ENCODE results near the gene CEBPZ.
"Not testable (repeated sequence)": the region's sequence is repeated elsewhere in the genome, so short reads cannot be mapped to it uniquely, and the experiment has no call there.

CEBPZ gene

DNA sequence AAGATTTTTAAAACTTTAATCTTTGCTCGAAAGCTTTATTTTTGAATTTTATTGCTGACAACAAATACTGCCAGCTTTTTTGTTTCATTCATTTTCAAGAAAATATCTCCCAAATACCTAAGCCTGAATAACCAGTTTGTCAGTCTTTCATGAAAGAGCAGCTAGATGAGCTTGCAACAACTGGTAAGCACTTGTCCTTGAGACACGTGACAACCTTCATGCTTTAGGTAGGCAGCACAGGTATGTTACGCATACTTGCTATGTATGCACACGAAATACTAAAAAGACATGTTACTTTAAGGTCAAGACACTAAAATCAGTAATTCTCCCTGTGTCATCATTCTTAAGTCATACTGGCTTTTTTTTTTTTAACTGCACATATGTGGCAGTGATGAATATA lies 12.3 kb downstream of the CEBPZ start:
- TF ChIP-seq, protein P1, sequence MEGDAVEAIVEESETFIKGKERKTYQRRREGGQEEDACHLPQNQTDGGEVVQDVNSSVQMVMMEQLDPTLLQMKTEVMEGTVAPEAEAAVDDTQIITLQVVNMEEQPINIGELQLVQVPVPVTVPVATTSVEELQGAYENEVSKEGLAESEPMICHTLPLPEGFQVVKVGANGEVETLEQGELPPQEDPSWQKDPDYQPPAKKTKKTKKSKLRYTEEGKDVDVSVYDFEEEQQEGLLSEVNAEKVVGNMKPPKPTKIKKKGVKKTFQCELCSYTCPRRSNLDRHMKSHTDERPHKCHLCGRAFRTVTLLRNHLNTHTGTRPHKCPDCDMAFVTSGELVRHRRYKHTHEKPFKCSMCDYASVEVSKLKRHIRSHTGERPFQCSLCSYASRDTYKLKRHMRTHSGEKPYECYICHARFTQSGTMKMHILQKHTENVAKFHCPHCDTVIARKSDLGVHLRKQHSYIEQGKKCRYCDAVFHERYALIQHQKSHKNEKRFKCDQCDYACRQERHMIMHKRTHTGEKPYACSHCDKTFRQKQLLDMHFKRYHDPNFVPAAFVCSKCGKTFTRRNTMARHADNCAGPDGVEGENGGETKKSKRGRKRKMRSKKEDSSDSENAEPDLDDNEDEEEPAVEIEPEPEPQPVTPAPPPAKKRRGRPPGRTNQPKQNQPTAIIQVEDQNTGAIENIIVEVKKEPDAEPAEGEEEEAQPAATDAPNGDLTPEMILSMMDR (conservative IDR thresholded peaks at IDR 0.05; ENCODE audit: low read length) = no peak
- DNase-seq (ENCODE audit: low read depth) = no peak

DNA sequence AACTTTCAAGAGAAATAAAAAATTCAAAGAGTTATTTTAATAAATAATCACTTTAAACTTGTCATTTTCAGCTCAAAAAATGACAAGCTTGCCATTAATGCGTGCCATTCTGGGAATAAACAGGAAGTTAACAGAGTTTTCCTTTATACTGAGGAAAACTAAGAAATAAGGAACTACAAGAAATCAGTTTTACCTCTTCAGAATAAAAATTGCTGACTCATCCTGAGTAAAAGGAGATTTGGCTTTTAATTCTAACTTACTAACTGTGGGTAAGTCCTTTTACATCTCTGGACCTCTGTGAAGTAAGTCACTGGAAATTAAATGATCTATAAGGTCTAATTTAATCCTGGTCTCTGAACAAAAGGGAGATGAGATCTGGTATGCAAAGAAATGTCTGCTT lies 16.1 kb downstream of the CEBPZ start:
- DNase-seq (ENCODE audit: low read depth) = no peak
- no peak overlapping the region for H3K4me3 ChIP-seq (ENCODE audit: low read length)
- TF ChIP-seq, protein P1 (conservative IDR thresholded peaks at IDR 0.05; ENCODE audit: low read length) = no peak

More for the DNA sequence above, 12.3 kb downstream of the CEBPZ start:
- no peak overlapping the region for H3K4me3 ChIP-seq (ENCODE audit: low read length)

DNA sequence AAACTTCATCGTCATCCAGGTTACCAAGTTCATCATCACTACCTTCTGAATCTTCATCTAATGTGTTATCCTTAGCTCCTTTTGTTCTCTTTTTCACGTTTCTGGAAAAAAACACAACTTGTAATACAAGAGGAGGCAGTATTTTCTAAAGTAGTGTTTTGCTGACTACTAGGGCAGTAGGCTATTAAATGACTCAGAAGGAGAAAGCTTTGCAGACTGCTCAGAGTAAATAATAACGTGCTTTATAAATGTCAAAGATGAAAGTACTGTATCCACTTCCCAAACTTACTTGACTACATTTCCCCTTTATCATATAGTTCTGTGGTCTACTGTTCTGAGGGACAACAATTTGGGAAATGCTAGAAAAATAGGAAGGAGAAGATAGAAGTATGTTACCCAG lies 19.5 kb downstream of the CEBPZ start:
- H3K4me3 ChIP-seq (ENCODE audit: low read length) = no peak overlapping the region
- DNase-seq (ENCODE audit: low read depth) = no peak
- TF ChIP-seq, protein P1 (conservative IDR thresholded peaks at IDR 0.05; ENCODE audit: low read length) = no peak

DNA sequence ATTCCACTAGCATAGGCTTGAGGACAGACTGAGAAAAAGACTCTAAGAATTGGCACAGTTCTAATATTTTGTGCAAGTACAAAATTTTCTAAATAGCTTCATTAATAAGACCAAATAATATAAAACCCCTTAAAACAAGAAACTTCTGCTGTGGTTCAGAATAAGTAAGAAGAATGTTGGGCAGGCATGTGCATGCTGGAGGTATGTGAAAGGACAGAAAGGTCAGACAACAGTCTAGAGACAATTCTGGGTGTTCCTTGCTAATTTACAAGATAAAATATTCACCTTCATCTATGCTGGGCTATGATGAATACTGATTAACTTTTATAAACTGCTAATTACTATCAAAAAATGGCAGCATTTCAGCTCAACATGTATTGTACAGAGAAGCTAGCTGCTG lies 20.2 kb downstream of the CEBPZ start:
- TF ChIP-seq, protein P1 (conservative IDR thresholded peaks at IDR 0.05; ENCODE audit: low read length) = no peak
- no peak overlapping the region for H3K4me3 ChIP-seq (ENCODE audit: low read length)
- DNase-seq (ENCODE audit: low read depth) = no peak

DNA sequence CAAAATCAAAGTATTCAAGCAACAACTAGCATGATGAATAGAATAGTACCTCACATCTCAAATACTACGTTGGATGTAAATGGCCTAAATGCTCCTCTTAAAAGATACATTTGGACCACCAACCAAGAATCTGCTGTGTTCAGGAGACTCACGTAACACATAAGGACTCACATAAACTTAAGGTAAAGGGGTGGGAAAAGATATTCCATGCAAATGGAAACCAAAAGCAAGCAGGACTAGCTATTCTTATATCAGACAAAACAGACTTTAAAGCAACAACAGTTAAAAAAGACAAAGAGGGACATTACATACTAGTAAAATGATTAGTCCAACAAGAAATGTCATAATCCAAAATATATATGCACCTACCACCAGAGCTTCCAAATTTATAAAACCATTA lies 24.6 kb downstream of the CEBPZ start:
- DNase-seq (ENCODE audit: low read depth); H3K4me3 ChIP-seq (ENCODE audit: low read length): not testable (repeated sequence)

DNA sequence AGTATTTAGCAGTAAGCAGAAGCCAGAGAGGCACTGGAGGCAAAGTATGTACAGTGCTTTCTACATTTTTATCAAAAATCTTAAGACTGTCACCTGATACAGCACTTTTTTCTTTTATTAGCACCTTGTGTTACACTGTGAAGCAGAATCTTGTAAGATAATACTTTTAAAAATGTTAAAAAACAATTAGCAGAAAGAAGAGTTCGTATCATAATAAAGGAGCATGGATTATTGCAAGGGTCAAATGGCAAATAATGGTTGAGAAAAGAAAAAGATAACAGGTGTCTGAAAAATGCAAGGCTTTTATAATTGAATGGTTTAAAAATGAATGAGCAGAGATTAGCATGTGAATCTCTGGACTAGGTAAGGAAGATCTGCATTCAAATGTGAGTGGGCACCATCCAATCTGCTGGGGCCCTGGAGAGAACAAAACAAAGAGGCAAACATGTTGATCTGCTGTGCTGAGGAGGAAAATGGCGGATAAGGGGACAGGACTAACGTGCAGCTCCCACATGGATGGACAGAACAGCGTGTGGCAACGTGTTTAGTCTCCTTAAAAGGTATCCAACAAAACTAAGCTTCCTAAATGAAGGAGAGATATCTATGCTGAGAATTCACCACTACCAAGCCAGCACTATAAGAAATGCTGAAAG lies 25.6 kb downstream of the CEBPZ start:
- TF ChIP-seq, protein P1 (conservative IDR thresholded peaks at IDR 0.05; ENCODE audit: low read length) = no peak
- DNase-seq (ENCODE audit: low read depth) = no peak
- H3K4me3 ChIP-seq (ENCODE audit: low read length) = no peak overlapping the region

DNA sequence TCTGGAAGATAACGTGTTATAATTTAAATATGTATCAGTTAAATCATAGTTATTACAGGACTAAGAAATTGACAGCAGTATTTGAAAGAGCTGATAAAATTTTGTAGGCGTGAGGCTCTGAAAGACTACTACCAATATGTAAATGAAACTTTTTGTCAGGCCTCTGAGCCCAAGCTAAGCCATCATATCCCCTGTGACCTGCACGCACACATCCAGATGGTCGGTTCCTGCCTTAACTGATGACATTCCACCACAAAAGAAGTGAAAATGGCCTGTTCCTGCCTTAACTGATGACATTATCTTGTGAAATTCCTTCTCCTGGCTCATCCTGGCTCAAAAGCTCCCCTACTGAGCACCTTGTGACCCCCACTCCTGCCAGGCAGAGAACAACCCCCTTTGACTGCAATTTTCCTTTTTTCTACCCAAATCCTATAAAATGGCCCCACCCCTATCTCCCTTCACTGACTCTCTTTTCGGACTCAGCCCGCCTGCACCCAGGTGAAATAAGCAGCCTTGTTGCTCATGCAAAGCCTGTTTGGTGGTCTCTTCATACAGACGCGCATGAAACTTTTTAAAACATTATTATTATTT lies 26.2 kb downstream of the CEBPZ start:
- not testable (repeated sequence) for H3K4me3 ChIP-seq (ENCODE audit: low read length)

DNA sequence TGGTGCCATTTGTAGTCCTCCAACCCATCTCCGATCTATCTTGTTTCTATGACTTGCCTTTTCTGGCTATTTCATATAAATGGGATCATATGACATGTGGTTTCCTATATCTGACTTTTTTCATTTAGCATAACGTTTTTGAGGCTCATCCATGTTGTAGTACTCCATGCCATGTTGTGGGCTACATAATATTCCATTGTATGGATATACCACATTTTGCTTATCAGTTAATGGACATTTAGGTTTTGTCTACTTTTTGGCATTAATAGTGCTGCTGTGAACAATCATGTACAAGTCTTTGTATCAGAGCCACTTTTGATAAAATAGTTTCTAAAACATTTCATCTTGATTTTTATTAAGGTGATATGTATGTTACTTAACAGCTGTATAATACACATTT lies 27.7 kb downstream of the CEBPZ start:
- no peak for DNase-seq (ENCODE audit: low read depth)
- H3K4me3 ChIP-seq (ENCODE audit: low read length) = no peak overlapping the region
- TF ChIP-seq, protein P1 (conservative IDR thresholded peaks at IDR 0.05; ENCODE audit: low read length) = no peak

More for the DNA sequence above, 26.2 kb downstream of the CEBPZ start:
- not testable (repeated sequence) for DNase-seq (ENCODE audit: low read depth)

Data from AG10803 (cell line).